Gastroesophageal sphincter (tissue), 4 donors: ENCODE results near the gene FMNL1. TPM values are rescaled to one million over a fixed set of nuclear protein-coding genes. Genes with fewer than 3 reads are reported as not detected.

ENCODE experiments used
- ATAC-seq: fragments of 150-250 bp; one replicate; pipeline ENCODE4 v1.9.1; 2016; ENCODE audit warnings: mild to moderate bottlenecking, moderate library complexity
- H3K27ac ChIP-seq, 4 donors: fragments of 200-600 bp; sonication (generic) in 3 of 4; 1 replicate in 3 of 4; 2 replicates in 1 of 4; pipeline ENCODE4 v1.5.1; 2016 to 2019
- H3K27me3 ChIP-seq: fragments of 200-600 bp; sonication (generic); one replicate; pipeline ENCODE4 v1.5.1; 2019
- H3K36me3 ChIP-seq, 2 donors: fragments of 200-600 bp; sonication (generic); one replicate each; pipeline ENCODE4 v1.5.1; 2019; ENCODE audit warnings: control low read depth in 1 of 2
- H3K4me1 ChIP-seq, 3 donors: fragments of 200-600 bp; sonication (generic); 1 replicate in 2 of 3; 2 replicates in 1 of 3; pipeline ENCODE4 v1.5.1; 2016 to 2019; ENCODE audit warnings: control low read depth in 2 of 3
- H3K4me3 ChIP-seq, 2 donors: fragments of 200-600 bp; sonication (generic); one replicate each; pipeline ENCODE4 v1.5.1; 2019; ENCODE audit warnings: mild to moderate bottlenecking in 1 of 2, moderate library complexity in 1 of 2
- H3K9me3 ChIP-seq, 3 donors: fragments of 200-600 bp; sonication (generic); one replicate each; pipeline ENCODE4 v1.5.1; 2017 to 2019; ENCODE audit warnings: control low read depth in 2 of 3
- CTCF ChIP-seq, 4 experiments: fragments of 200-600 bp in 2 of 4; fragments of 450-650 bp in 2 of 4; sonication (generic) in 1 of 4; IDR thresholded peaks; one replicate each; pipeline ENCODE4 v1.5.1; 2017 to 2019; ENCODE audit warnings: antibody characterized with exemption in 4 of 4, mild to moderate bottlenecking in 2 of 4, moderate library complexity in 2 of 4
- EP300 ChIP-seq: sonication (generic); formaldehyde crosslinking; IDR thresholded peaks from one replicate; pipeline ENCODE4 v1.6.1; 2017; ENCODE audit warnings: antibody characterized with exemption, mild to moderate bottlenecking
- POLR2A ChIP-seq, 2 donors: fragments of 450-650 bp; IDR thresholded peaks; one replicate each; pipeline ENCODE4 v1.6.1; 2017; ENCODE audit warnings: antibody characterized with exemption in 2 of 2, mild to moderate bottlenecking in 2 of 2, moderate library complexity in 1 of 2
- POLR2AphosphoS5 ChIP-seq: sonication (generic); formaldehyde crosslinking; IDR thresholded peaks from one replicate; pipeline ENCODE4 v1.6.1; 2017; ENCODE audit warnings: antibody characterized with exemption
- WGBS, 2 donors: methylation state at CpG; one replicate each; pipeline ENCODE4 v1.1.5; 2018; ENCODE audit warnings: low coverage in 1 of 2; 5-methylcytosine and 5-hydroxymethylcytosine counted together
- total RNA-seq, 4 donors: library from RNA; depleted of rRNA; stranded (reverse); fragments of >200 nt; gene quantifications; one replicate each; pipeline ENCODE4 v1.1.0, GENCODE V29; 2016

The FMNL1 gene
- total RNA-seq, 4 donors from 2014 or later = 12.0 to 21.9 (median 14.9) TPM

- H3K27me3 ChIP-seq = no peaks in the 10 kb centered on the region
- no peak for ATAC-seq
- 14 to 43% methylated on average over 1 to 3 of the region's 10 CpGs for WGBS, 2 donors
- peaks cover 0 to 71% of the 10 kb centered on the region in 2 donors for H3K36me3 ChIP-seq
- H3K9me3 ChIP-seq = no peaks in the 10 kb centered on the region
- TF ChIP-seq POLR2AphosphoS5 = no peak
- no peak for TF ChIP-seq CTCF (IDR thresholded peaks at IDR 0.05)
- no peak for TF ChIP-seq EP300
- no peak for TF ChIP-seq POLR2A (IDR thresholded peaks at IDR 0.05)
- peak overlapping the region; percentile 66 to 96 (median 85) for H3K27ac ChIP-seq
- H3K4me3 ChIP-seq = no peak overlapping the region
- H3K4me1 ChIP-seq = peaks cover 19 to 98% (median 69%) of the 10 kb centered on the region in 3 donors
These were observed 66.1 kb downstream of the FMNL1 start for GRCh38 chr17:45287526-45288500.

- H3K36me3 ChIP-seq = peaks cover 0 to 61% of the 10 kb centered on the region in 2 donors
- H3K4me1 ChIP-seq = peaks cover 24 to 98% (median 72%) of the 10 kb centered on the region in 3 donors
- H3K27me3 ChIP-seq = no peaks in the 10 kb centered on the region
- no peak overlapping the region for H3K4me3 ChIP-seq
- ATAC-seq = peak; percentile 52
- TF ChIP-seq CTCF (IDR thresholded peaks at IDR 0.05) = no peak
- TF ChIP-seq EP300 = no peak
- TF ChIP-seq POLR2AphosphoS5 = peak; percentile 99
- TF ChIP-seq POLR2A (IDR thresholded peaks at IDR 0.05) = no peak
- peak overlapping the region; percentile 66 to 96 (median 85) for H3K27ac ChIP-seq
- H3K9me3 ChIP-seq = no peaks in the 10 kb centered on the region
- 24 to 33% methylated on average over 3 to 4 of the region's 10 CpGs for WGBS, 2 donors
These were observed 67.1 kb downstream of the FMNL1 start for GRCh38 chr17:45288825-45289224.

GRCh38 chr17:45289301-45290268, 67.9 kb downstream of the FMNL1 start:
- peaks cover 32 to 98% (median 74%) of the 10 kb centered on the region in 3 donors for H3K4me1 ChIP-seq
- WGBS, 2 donors = 39 to 55% methylated on average over 11 to 12 of the region's 15 CpGs
- ATAC-seq = no peak

GRCh38 chr17:45290269-45290765, 68.6 kb downstream of the FMNL1 start:
- WGBS, 2 donors = 72 to 84% methylated on average over 5 to 11 of the region's 11 CpGs

More at GRCh38 chr17:45289301-45290268, 67.9 kb downstream of the FMNL1 start:
- TF ChIP-seq POLR2A (IDR thresholded peaks at IDR 0.05) = no peak
- TF ChIP-seq POLR2AphosphoS5 = no peak
- TF ChIP-seq EP300 = no peak
- TF ChIP-seq CTCF (IDR thresholded peaks at IDR 0.05) = no peak
- Histone ChIP-seq H3K36me3 (peaks cover 0 to 53% of the 10 kb centered on the region in 2 donors), H3K4me3 (no peak overlapping the region), H3K27ac (peak overlapping the region; percentile 29 to 96 (median 85)), H3K9me3 (no peaks in the 10 kb centered on the region), H3K27me3 (no peaks in the 10 kb centered on the region)

More at GRCh38 chr17:45290269-45290765, 68.6 kb downstream of the FMNL1 start:
- peaks cover 33 to 98% (median 81%) of the 10 kb centered on the region in 3 donors for H3K4me1 ChIP-seq
- H3K27ac ChIP-seq = peak overlapping the region; percentile 7 to 96 (median 85)
- no peak overlapping the region for H3K4me3 ChIP-seq
- ATAC-seq = no peak
- no peaks in the 10 kb centered on the region for H3K27me3 ChIP-seq
- TF ChIP-seq CTCF (IDR thresholded peaks at IDR 0.05) = no peak
- TF ChIP-seq POLR2AphosphoS5 = no peak
- TF ChIP-seq EP300 = no peak
- no peak for TF ChIP-seq POLR2A (IDR thresholded peaks at IDR 0.05)
- peaks cover 0 to 46% of the 10 kb centered on the region in 2 donors for H3K36me3 ChIP-seq
- H3K9me3 ChIP-seq = no peaks in the 10 kb centered on the region
